Colon (tissue), 2 donors: ENCODE data around the gene SNCB.

Experiments used
- FAIRE-seq: peaks from 2 replicates; lab custom pipeline; 2012; peaks lifted over from hg19 to GRCh38; lab: Jason Lieb, UNC
- donor health status: control.
- donor health status: control.

The SNCB gene

DNA sequence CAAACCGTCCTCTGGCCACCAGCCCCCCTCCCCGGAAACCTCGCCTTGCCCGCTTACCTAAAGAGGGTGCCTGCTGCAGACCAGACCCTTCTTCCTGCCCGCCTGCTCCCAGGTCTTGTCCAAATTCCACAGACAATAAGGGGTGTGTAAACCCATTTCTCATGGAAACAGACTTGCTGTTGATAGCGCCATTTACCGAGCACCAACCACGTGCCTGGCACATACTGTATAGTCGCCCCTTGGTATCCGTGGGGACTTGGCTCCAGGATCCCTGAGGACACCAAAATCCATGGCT is 56.1 kb downstream of the SNCB start:
- FAIRE-seq: no peak

GRCh38 chr5:176573564-176574296 is 56.6 kb downstream of the SNCB start:
- no peak for FAIRE-seq
